ENCODE measurements around the gene BRMS1. TPM values are rescaled to one million over a fixed set of nuclear protein-coding genes. Genes with fewer than 3 reads are reported as not detected.
"Not testable (repeated sequence)": the region's sequence is repeated elsewhere in the genome, so short reads cannot be mapped to it uniquely, and the experiment has no call there.

The BRMS1 gene
- 59.7 TPM for polyA plus RNA-seq (2013, experiment 1 of 2; ENCODE audit: insufficient read length)
- 32.8 TPM for polyA plus RNA-seq (2013, experiment 2 of 2; ENCODE audit: insufficient read length)

GRCh38 chr11:66344550-66345315 is at the start of gene BRMS1:
TSS of gene BRMS1 (minus strand) at chr11:66345104. CDS start at chr11:66342234, 2,870 bp downstream.
- DNase-seq, result peak; percentile 97

- no peak for DNase-seq
Measured at GRCh38 chr11:66393954-66394353, 49.0 kb upstream of the BRMS1 start.

GRCh38 chr11:66391322-66391721 is 46.4 kb upstream of the BRMS1 start:
- no peak for DNase-seq

- DNase-seq, result peak; percentile 70
Measured at GRCh38 chr11:66388780-66389386, 44.0 kb upstream of the BRMS1 start.

GRCh38 chr11:66386171-66387069 is 41.5 kb upstream of the BRMS1 start:
- peak; percentile 77 for DNase-seq

GRCh38 chr11:66384316-66384715 is 39.4 kb upstream of the BRMS1 start:
- DNase-seq, result not testable (repeated sequence)

GRCh38 chr11:66380264-66380663 is 35.4 kb upstream of the BRMS1 start:
- DNase-seq, result not testable (repeated sequence)

GRCh38 chr11:66373690-66374287 is 28.9 kb upstream of the BRMS1 start:
- DNase-seq, result not testable (repeated sequence)

GRCh38 chr11:66373265-66373664 is 28.4 kb upstream of the BRMS1 start:
- no peak for DNase-seq

GRCh38 chr11:66371627-66372415 is 26.9 kb upstream of the BRMS1 start, which contains the start of gene SLC29A2:
TSS of gene SLC29A2 (minus strand) at chr11:66371760. CDS start at chr11:66371591, 169 bp downstream.
- no peak for DNase-seq

- no peak for DNase-seq
Measured at GRCh38 chr11:66369073-66369894, 24.4 kb upstream of the BRMS1 start.

- DNase-seq, result no peak
Measured at GRCh38 chr11:66368484-66368883, 23.6 kb upstream of the BRMS1 start.

- no peak for DNase-seq
Measured at GRCh38 chr11:66367561-66368312, 22.8 kb upstream of the BRMS1 start.

- DNase-seq, result no peak
Measured at GRCh38 chr11:66366844-66367477, 22.1 kb upstream of the BRMS1 start.

GRCh38 chr11:66365711-66366619 is 21.1 kb upstream of the BRMS1 start:
- no peak for DNase-seq

GRCh38 chr11:66365166-66365565 is 20.3 kb upstream of the BRMS1 start:
- DNase-seq, result no peak

- peak; percentile 19 for DNase-seq
Measured at GRCh38 chr11:66363805-66364535, 19.1 kb upstream of the BRMS1 start.

All from fibroblast of skin of back (primary cell).